Activated CD8-positive, alpha-beta T cell treated with anti-CD3 and anti-CD28 coated beads for 36 hours (primary cell): ENCODE measurements around the gene CCDC126. TPM values are rescaled to one million over a fixed set of nuclear protein-coding genes. Genes with fewer than 3 reads are reported as not detected.

Experiments used
- ATAC-seq: fragments of 200-7000 bp; cut with Tn5 transposase; one replicate; pipeline ENCODE4 v1.10.0; 2021; ENCODE audit warnings: mild to moderate bottlenecking, moderate library complexity
- CTCF ChIA-PET: fragments of 350-600 bp; sonication (Branson Sonifier 250); formaldehyde crosslinking; loops from one replicate; lab custom pipeline; 2021; ENCODE audit warnings: antibody characterized with exemption; lab: Charles Lee
- POLR2A ChIA-PET: fragments of 350-600 bp; sonication (Branson Sonifier 250); formaldehyde crosslinking; loops from one replicate; lab custom pipeline; 2021; ENCODE audit warnings: antibody characterized with exemption; lab: Charles Lee
- DNase-seq: peaks from one replicate; pipeline ENCODE4 v3.0.0-alpha.2; 2020
- H3K27ac Mint-ChIP-seq: one replicate; pipeline ENCODE4 v1.8.0; 2021; ENCODE audit warnings: mild to moderate bottlenecking, mixed read lengths
- H3K27me3 Mint-ChIP-seq: one replicate; pipeline ENCODE4 v1.8.0; 2021; ENCODE audit warnings: mixed read lengths
- H3K36me3 Mint-ChIP-seq: one replicate; pipeline ENCODE4 v1.8.0; 2021; ENCODE audit warnings: low read depth, mixed read lengths
- H3K4me1 Mint-ChIP-seq: one replicate; pipeline ENCODE4 v1.8.0; 2021; ENCODE audit warnings: low read depth, mixed read lengths
- H3K4me3 Mint-ChIP-seq: one replicate; pipeline ENCODE4 v1.8.0; 2021; ENCODE audit warnings: mild to moderate bottlenecking, moderate library complexity, mixed read lengths
- H3K9me3 Mint-ChIP-seq: one replicate; pipeline ENCODE4 v1.8.0; 2021; ENCODE audit warnings: mixed read lengths
- CTCF ChIP-seq: fragments of 200-600 bp; IDR thresholded peaks from one replicate; pipeline ENCODE4 v1.8.0; 2022; ENCODE audit warnings: antibody characterized with exemption, mild to moderate bottlenecking
- intact Hi-C: fragments of 100-400 bp; cut with micrococcal nuclease; formaldehyde crosslinking; loops from one replicate; pipeline ENCODE4 v1.10.0; 2022
- total RNA-seq, 2 experiments: library from RNA; stranded (reverse); gene quantifications; one replicate each; pipeline ENCODE4 v1.2.3, GENCODE V29; 2021

The CCDC126 gene
- total RNA-seq, 2 experiments from 2014 or later = 5.5 to 6.5 TPM

- POLR2A ChIA-PET = no interaction called here
- no peak for TF ChIP-seq CTCF
- no peaks in the 10 kb centered on the region for H3K27me3 Mint-ChIP-seq
- H3K9me3 Mint-ChIP-seq = peaks cover 27% of the 10 kb centered on the region
- H3K4me3 Mint-ChIP-seq = no peak overlapping the region
- no peaks in the 10 kb centered on the region for H3K4me1 Mint-ChIP-seq
- no peak overlapping the region for H3K27ac Mint-ChIP-seq
- DNase-seq (no peak), ATAC-seq (no peak)
- peaks cover 4% of the 10 kb centered on the region for H3K36me3 Mint-ChIP-seq
- intact Hi-C loops = no loop called here
- CTCF ChIA-PET = interaction anchor here (1.7 kb wide), 1 partner anchor 42 kb away, joined by 3 read pairs; no protein-coding TSS in a partner anchor
These were observed 56.8 kb downstream of the CCDC126 start for GRCh38 chr7:23653942-23654341.

- H3K9me3 Mint-ChIP-seq = peaks cover 29% of the 10 kb centered on the region
- POLR2A ChIA-PET = no interaction called here
These were observed 57.3 kb downstream of the CCDC126 start for GRCh38 chr7:23654508-23654907.

GRCh38 chr7:23655433-23655832, 58.3 kb downstream of the CCDC126 start:
- DNase-seq = no peak
- Mint-ChIP-seq H3K27ac (no peak overlapping the region), H3K9me3 (peaks cover 29% of the 10 kb centered on the region), H3K4me1 (no peaks in the 10 kb centered on the region), H3K4me3 (no peak overlapping the region), H3K27me3 (no peaks in the 10 kb centered on the region), H3K36me3 (peaks cover 4% of the 10 kb centered on the region)
- no peak for TF ChIP-seq CTCF
- intact Hi-C loops = no loop called here
- POLR2A ChIA-PET = no interaction called here
- CTCF ChIA-PET = interaction anchor here (1.2 kb wide), 1 partner anchor 41 kb away, joined by 5 read pairs; no protein-coding TSS in a partner anchor
- ATAC-seq = no peak

More at GRCh38 chr7:23654508-23654907, 57.3 kb downstream of the CCDC126 start:
- CTCF ChIA-PET = no interaction called here
- no peak overlapping the region for H3K27ac Mint-ChIP-seq
- TF ChIP-seq CTCF = no peak
- H3K27me3 Mint-ChIP-seq = no peaks in the 10 kb centered on the region
- intact Hi-C loops = no loop called here
- peaks cover 4% of the 10 kb centered on the region for H3K36me3 Mint-ChIP-seq
- H3K4me3 Mint-ChIP-seq = no peak overlapping the region
- H3K4me1 Mint-ChIP-seq = no peaks in the 10 kb centered on the region
- DNase-seq (peak; percentile 9), ATAC-seq (no peak)

- CTCF ChIA-PET = no interaction called here
- peaks cover under 1% of the 10 kb centered on the region for H3K36me3 Mint-ChIP-seq
- no peak overlapping the region for H3K27ac Mint-ChIP-seq
- intact Hi-C loops = no loop called here
- ATAC-seq = no peak
- no peak overlapping the region for H3K4me3 Mint-ChIP-seq
- H3K4me1 Mint-ChIP-seq = no peaks in the 10 kb centered on the region
- POLR2A ChIA-PET = no interaction called here
- no peaks in the 10 kb centered on the region for H3K27me3 Mint-ChIP-seq
- no peak for DNase-seq
- peaks cover 24% of the 10 kb centered on the region for H3K9me3 Mint-ChIP-seq
- TF ChIP-seq CTCF = no peak
These were observed 61.7 kb downstream of the CCDC126 start for GRCh38 chr7:23658831-23659427.

GRCh38 chr7:23661385-23661784, 64.2 kb downstream of the CCDC126 start:
- H3K4me3 Mint-ChIP-seq = no peak overlapping the region
- intact Hi-C loops = no loop called here
- TF ChIP-seq CTCF = no peak
- H3K36me3 Mint-ChIP-seq = no peaks in the 10 kb centered on the region
- H3K27ac Mint-ChIP-seq = no peak overlapping the region
- CTCF ChIA-PET = no interaction called here
- H3K4me1 Mint-ChIP-seq = no peaks in the 10 kb centered on the region
- peaks cover 7% of the 10 kb centered on the region for H3K9me3 Mint-ChIP-seq
- ATAC-seq = no peak
- POLR2A ChIA-PET = no interaction called here
- H3K27me3 Mint-ChIP-seq = no peaks in the 10 kb centered on the region
- no peak for DNase-seq
